NB4 (cell line): ENCODE results near the gene PDE4B.
"Not testable (repeated sequence)": the region's sequence is repeated elsewhere in the genome, so short reads cannot be mapped to it uniquely, and the experiment has no call there.

Experiments
- CTCF ChIP-seq: IDR thresholded peaks from one replicate; pipeline ENCODE4 v1.5.1; 2012; ENCODE audit warnings: low read depth, low read length
- MAX ChIP-seq: IDR thresholded peaks from 2 replicates; pipeline ENCODE4 v1.6.1; 2011; ENCODE audit warnings: low read depth, low read length
- MYC ChIP-seq: IDR thresholded peaks from 2 replicates; pipeline ENCODE4 v1.6.1; 2011; ENCODE audit warnings: low read depth, low read length
- POLR2A ChIP-seq: IDR thresholded peaks from 2 replicates; pipeline ENCODE4 v1.6.1; 2011; ENCODE audit warnings: mild to moderate bottlenecking; ENCODE audit not compliant: insufficient read length; ENCODE audit errors: extremely low read depth

GRCh38 chr1:66104076-66104475, 311.4 kb downstream of the PDE4B start:
- TF ChIP-seq CTCF, MYC, POLR2A, MAX: not testable (repeated sequence)
